IPS DF 4.7 (cell line): Measurements from ENCODE around the gene ZNF121.
"Not testable (repeated sequence)": the region's sequence is repeated elsewhere in the genome, so short reads cannot be mapped to it uniquely, and the experiment has no call there.

Experiments
- DNase-seq: peaks from one replicate; pipeline ENCODE4 v3.0.0-alpha.2; 2013; ENCODE audit warnings: low spot score; ENCODE audit errors: extremely low read depth

The ZNF121 gene

DNA sequence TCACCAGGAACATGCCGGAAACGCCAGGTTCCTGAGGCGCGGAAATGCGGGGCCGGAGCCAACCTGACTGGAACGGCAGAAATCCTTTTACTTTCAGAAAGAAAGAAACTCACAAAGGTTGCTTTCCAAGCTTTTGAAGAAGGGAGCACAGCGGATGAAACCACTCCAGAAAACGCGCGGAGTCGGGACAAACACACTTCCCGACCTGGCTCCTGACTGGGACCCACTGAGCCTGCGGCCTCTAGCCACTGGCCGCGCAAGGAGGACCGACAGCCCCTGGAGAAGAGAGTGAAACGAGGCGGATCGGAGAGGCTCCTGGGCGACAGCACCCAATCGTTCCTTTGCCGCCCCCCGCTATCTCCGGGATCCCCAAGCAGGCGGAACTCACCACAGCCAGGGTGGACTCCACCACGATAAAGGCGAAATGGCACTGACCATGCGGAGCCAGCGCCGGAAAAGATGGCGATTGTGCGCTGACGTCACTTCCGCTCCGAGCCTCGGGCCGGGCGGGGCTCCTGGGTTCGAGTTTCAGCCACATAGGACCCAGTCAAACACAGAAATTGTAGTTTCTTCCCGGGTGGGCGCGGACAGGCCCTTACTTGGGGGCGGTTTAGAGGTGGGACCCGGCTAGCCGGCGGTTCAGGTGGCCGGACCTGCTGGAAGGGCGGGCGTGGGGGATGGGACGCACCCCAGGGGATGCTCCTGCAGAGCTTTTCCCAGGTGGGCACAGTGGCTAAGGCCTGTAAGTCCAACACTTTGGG is at the start of gene ZNF121:
TSS of gene ZNF121 (minus strand) at position 432 of the 761 bp plus-strand sequence. CDS start 16,407 bp downstream, outside the sequence.
- peak; percentile 78 for DNase-seq

GRCh38 chr19:9627856-9628255 is 43.6 kb upstream of the ZNF121 start:
- DNase-seq = no peak

DNA sequence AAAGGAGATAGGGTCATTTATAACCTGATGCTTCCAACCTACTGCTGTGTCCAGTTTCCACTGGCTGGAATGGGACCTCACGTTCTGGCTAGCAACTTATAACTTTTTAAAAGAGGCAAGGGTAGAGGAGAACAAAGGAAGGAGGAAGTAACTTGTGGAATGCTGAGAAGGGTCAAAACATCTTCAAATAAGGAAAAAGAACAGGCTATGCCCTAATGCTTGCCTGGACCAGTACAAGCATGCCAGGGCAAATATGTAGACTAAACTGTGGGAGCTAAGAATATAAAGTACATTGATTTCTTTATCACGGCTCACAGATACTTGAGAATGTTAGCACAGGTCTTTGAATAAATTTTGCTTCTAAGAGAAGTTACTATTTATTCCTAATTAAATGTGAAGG is 38.2 kb upstream of the ZNF121 start:
- no peak for DNase-seq

- DNase-seq = peak; percentile 64
Measured at GRCh38 chr19:9621156-9622037, 37.1 kb upstream of the ZNF121 start, which contains the start of gene ZNF561. Gene ZNF561 (minus strand): TSS chr19:9621232. CDS start chr19:9619456, 1,776 bp downstream.

DNA sequence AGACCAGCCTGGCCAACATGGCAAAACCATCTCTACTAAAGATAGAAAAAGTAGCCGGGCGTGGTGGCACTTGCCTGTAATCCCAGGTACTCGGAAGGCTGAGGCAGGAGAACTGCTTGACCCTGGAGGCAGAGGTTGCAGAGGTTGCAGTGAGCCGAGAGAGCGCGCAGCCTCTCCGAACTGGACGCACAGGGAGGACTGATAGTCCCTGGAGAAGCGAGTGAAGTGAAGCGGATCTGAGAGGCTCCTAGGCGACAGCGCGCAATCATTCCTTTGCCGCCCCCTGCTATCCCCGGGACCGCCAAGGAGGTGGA is 36.5 kb upstream of the ZNF121 start:
- no peak for DNase-seq

- DNase-seq = no peak
Measured at GRCh38 chr19:9615844-9616243, 31.5 kb upstream of the ZNF121 start.

- DNase-seq = no peak
Measured at GRCh38 chr19:9610484-9611113, 26.3 kb upstream of the ZNF121 start.

DNA sequence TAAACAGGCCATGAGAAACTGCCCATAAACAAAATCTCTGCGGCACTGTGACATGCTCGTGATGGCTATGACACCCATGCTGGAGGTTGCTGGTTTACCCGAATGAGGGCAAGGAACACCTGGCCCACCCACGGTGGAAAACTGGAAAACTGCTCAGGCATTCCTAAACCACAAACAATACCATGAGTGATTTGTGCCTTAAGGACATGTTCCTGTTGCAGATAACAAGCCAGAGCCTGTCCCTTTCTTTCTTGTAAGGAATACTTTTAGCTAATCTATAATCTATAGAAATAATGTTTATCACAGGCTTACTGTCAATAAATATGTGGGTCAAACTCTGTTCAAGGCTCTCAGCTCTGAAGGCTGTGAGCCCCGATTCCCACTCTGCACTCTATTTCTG is 24.6 kb upstream of the ZNF121 start:
- no peak for DNase-seq

GRCh38 chr19:9597027-9597426 is 12.7 kb upstream of the ZNF121 start:
- DNase-seq = no peak

GRCh38 chr19:9586764-9587163 is 2.5 kb upstream of the ZNF121 start:
- no peak for DNase-seq

GRCh38 chr19:9582081-9582725 is 2.1 kb downstream of the ZNF121 start:
- DNase-seq = not testable (repeated sequence)

- DNase-seq = no peak
Measured at GRCh38 chr19:9580728-9581127, 3.6 kb downstream of the ZNF121 start.

GRCh38 chr19:9570255-9570654 is 14.0 kb downstream of the ZNF121 start:
- no peak for DNase-seq

DNA sequence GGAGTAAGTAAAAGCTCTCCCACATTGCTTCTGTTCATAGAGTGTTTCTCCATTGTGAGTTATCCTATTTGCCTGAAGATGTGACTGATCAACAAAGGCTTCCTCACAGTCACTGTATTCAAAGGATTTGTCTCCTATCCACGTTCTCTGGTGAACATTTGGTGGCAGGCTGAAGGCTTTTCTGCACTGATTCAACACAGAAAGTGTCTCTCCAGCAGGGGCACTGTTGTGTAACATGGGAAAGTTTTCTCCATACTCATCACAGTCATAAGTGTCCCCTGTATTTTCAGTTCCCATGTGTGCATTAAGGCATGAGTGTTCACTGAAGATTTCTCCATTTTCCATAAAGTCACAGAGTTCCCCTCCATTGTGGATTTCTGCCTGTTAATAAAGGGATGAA is 17.6 kb downstream of the ZNF121 start:
- no peak for DNase-seq

GRCh38 chr19:9565900-9566705 is 18.2 kb downstream of the ZNF121 start:
- no peak for DNase-seq

DNA sequence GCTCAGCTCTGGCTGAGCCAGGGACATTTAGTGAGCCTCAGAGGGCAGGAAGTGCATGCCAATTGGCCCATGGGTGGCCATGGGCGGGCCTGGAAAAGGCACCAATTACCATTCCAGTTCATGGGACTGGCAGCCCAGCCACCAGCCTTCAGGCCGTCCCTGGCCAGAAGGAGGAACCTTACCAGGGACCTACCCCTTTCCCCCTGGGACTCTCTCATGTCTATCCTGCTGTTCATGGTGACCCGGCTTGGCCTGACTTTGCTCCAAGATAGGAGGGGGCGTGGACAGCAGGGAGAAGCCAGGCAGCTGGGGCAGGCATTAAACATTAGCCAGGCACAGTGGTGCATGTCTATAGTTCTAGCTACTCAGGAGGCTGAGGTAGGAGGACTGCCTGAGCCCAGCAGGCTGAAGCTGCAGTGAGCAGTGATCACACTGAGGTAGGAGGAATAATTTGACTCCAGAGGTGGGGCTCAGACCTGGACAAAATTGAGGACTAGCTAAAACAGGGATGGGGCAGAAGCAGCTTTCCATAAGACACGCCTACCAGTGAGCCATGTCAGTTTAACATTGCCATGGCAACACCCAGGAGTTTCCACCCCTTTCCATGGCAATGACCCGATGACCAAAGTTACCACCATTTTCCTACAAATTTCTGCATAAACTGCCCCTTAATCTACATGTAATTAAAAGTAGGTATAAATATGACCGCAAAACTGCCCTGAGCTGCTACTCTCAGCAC is 31.6 kb downstream of the ZNF121 start:
- no peak for DNase-seq

DNA sequence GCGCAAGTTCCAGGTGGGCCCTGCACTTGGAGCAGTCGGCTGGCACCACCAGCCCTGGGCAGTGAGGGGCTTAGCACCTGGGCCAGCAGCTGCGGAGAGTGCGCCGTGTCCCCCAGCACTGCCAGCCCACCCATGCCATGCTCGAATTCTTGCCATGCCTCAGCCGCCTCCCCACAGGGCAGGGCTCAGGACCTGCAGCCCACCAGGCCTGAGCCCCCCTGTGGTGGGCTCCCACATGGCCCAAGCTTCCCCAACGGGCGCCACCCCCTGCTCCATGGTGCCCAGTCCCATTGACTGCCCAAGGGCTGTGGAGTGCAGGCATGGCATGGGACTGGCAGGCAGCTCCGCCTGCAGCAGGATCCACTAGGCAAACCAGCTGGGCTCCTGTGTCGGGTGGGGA is 36.4 kb downstream of the ZNF121 start:
- no peak for DNase-seq

DNA sequence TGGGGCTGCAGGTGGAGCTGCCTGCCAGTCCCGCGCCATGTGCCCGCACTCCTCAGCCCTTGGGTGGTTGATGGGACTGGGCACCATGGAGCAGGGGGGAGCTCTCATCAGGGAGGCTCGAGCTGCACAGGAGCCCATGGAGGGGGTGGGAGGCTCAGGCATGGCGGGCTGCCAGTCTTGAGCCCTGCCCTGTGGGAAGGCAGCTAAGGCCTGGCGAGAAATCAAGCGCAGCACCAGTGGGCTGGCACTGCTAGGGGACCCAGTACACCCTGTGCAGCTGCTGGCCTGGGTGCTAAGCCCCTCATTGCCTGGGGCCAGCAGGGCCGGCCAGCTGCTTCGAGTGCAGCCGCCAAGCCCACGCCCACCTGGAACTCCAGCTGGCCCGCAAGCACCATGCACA is 43.0 kb downstream of the ZNF121 start:
- DNase-seq = not testable (repeated sequence)

DNA sequence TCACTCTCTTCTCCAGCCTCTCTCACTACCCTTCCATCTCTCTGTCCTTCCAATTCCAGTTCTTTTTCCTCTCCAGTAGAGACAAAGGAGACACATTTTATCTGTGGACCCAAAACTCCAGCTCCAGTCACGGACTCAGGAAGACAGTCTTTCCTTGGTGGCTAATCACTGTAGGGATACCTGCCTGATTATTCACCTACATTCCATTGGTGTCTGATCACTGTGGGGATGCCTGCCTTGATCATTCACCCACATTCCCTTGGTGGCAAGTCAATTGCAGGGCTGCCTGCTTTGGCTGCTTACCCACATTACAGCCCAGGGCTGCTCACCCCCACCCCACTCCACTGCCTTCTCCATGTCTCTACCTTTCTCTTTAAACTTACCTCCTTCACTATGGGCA is 44.4 kb downstream of the ZNF121 start:
- DNase-seq = not testable (repeated sequence)

GRCh38 chr19:9539201-9539600 is 45.1 kb downstream of the ZNF121 start:
- not testable (repeated sequence) for DNase-seq
